Measurements from ENCODE around the gene PYGM. TPM values are rescaled to one million over a fixed set of nuclear protein-coding genes. Genes with fewer than 3 reads are reported as not detected.

The PYGM gene
- total RNA-seq, 1 experiment from 2014 or later: 1.7 TPM

GRCh38 chr11:64719406-64719805 is 40.4 kb downstream of the PYGM start:
- Histone ChIP-seq H3K9me2 (ENCODE audit: insufficient read depth) (no peaks in the 10 kb centered on the region), H3K79me2 (ENCODE audit: insufficient read depth, low read length) (no peaks in the 10 kb centered on the region), H3K36me3 (ENCODE audit: control insufficient read depth in 1 of 2, insufficient read depth in 2 of 2, low read length in 2 of 2) (no peaks in the 10 kb centered on the region), H3K4me3 (replicated peaks in 1 of 2; ENCODE audit: low read depth in 1 of 2, low read length in 2 of 2) (no peak overlapping the region), H2AFZ (ENCODE audit: low read depth, low read length, poor library complexity, severe bottlenecking) (no peak overlapping the region), H3K4me1 (ENCODE audit: control insufficient read depth in 1 of 2, insufficient read depth in 2 of 2, low read length in 2 of 2) (peaks cover 0 to 10% of the 10 kb centered on the region in 2 experiments; a peak in 1 of 4 replicates), H3K9me3 (ENCODE audit: control insufficient read depth in 1 of 2, insufficient read depth in 1 of 2, low read depth in 1 of 2, low read length in 2 of 2) (no peaks in the 10 kb centered on the region), H3K4me2 (ENCODE audit: low read length) (no peak overlapping the region), H4K20me1 (ENCODE audit: insufficient read depth) (no peaks in the 10 kb centered on the region), H3K27me3 (ENCODE audit: insufficient read depth, low read length) (peaks cover 11% of the 10 kb centered on the region; the same call in 1 of the 2 replicates), H3K27ac (ENCODE audit: low read depth, low read length) (no peak overlapping the region), H3K9ac (ENCODE audit: low read length) (no peak overlapping the region)
- intact Hi-C loops (cut with micrococcal nuclease): loop anchor here (10.0 kb wide), 1 partner anchor 1215 kb away; the partner anchor contains the start of gene LGALS12
- CTCF ChIA-PET: no interaction called here
- ATAC-seq (no peak), DNase-seq (ENCODE audit: low read depth, low spot score) (no peak)
- no TSS peak for BruUV-seq (replicated peaks)
- RAD21 ChIA-PET (ENCODE audit: low non-redundant PET in 1 of 2, low total read pairs in 2 of 2, uncharacterized antibody in 2 of 2, unreplicated experiment in 2 of 2): no interaction called here
- TF ChIP-seq CTCF (IDR thresholded peaks at IDR 0.05 in 2 of 3, conservative IDR thresholded peaks at IDR 0.05 in 1 of 3; ENCODE audit: borderline replicate concordance in 1 of 3, insufficient read depth in 1 of 3, low read depth in 2 of 3, low read length in 2 of 3) (no peak), CEBPB (IDR thresholded peaks at IDR 0.05; ENCODE audit: low read depth) (no peak)
- POLR2A ChIA-PET: no interaction called here

- RAD21 ChIA-PET (ENCODE audit: low non-redundant PET in 1 of 2, low total read pairs in 2 of 2, uncharacterized antibody in 2 of 2, unreplicated experiment in 2 of 2): no interaction called here
- Histone ChIP-seq H3K9me2 (ENCODE audit: insufficient read depth) (no peaks in the 10 kb centered on the region), H3K4me2 (ENCODE audit: low read length) (no peak overlapping the region), H3K4me1 (ENCODE audit: control insufficient read depth in 1 of 2, insufficient read depth in 2 of 2, low read length in 2 of 2) (peaks cover 0 to 7% of the 10 kb centered on the region in 2 experiments; a peak in 1 of 4 replicates), H3K79me2 (ENCODE audit: insufficient read depth, low read length) (no peaks in the 10 kb centered on the region), H3K27me3 (ENCODE audit: insufficient read depth, low read length) (peaks cover 11% of the 10 kb centered on the region; the same call in 1 of the 2 replicates), H4K20me1 (ENCODE audit: insufficient read depth) (no peaks in the 10 kb centered on the region), H2AFZ (ENCODE audit: low read depth, low read length, poor library complexity, severe bottlenecking) (no peak overlapping the region), H3K36me3 (ENCODE audit: control insufficient read depth in 1 of 2, insufficient read depth in 2 of 2, low read length in 2 of 2) (no peaks in the 10 kb centered on the region), H3K9me3 (ENCODE audit: control insufficient read depth in 1 of 2, insufficient read depth in 1 of 2, low read depth in 1 of 2, low read length in 2 of 2) (no peaks in the 10 kb centered on the region), H3K4me3 (replicated peaks in 1 of 2; ENCODE audit: low read depth in 1 of 2, low read length in 2 of 2) (no peak overlapping the region), H3K27ac (ENCODE audit: low read depth, low read length) (no peak overlapping the region), H3K9ac (ENCODE audit: low read length) (no peak overlapping the region)
- intact Hi-C loops (cut with micrococcal nuclease): loop anchor here (10.0 kb wide), 1 partner anchor 1214 kb away; the partner anchor contains the start of gene LGALS12
- no TSS peak for BruUV-seq (replicated peaks)
- DNase-seq (ENCODE audit: low read depth, low spot score) (no peak), ATAC-seq (no peak)
- CTCF ChIA-PET: interaction anchor here (1.7 to 2.1 kb wide), 2 partner anchors 14 to 30 kb away, joined by 5 to 6 read pairs; no protein-coding TSS in a partner anchor
- POLR2A ChIA-PET: no interaction called here
- no peak for TF ChIP-seq YY1 (IDR thresholded peaks at IDR 0.05; ENCODE audit: extremely low read depth, insufficient replicate concordance, low read depth, low read length)
- no peak for TF ChIP-seq CTCF (IDR thresholded peaks at IDR 0.05 in 2 of 3, conservative IDR thresholded peaks at IDR 0.05 in 1 of 3; ENCODE audit: borderline replicate concordance in 1 of 3, insufficient read depth in 1 of 3, low read depth in 2 of 3, low read length in 2 of 3)
- TF ChIP-seq EZH2phosphoT487 (IDR thresholded peaks at IDR 0.05; ENCODE audit: borderline replicate concordance): no peak
- TF ChIP-seq SP1 (IDR thresholded peaks at IDR 0.05; ENCODE audit: low read depth): no peak
- TF ChIP-seq ZFX (IDR thresholded peaks at IDR 0.05): no peak
- TF ChIP-seq ATF3 (IDR thresholded peaks at IDR 0.05): no peak
- TF ChIP-seq SRF (IDR thresholded peaks at IDR 0.05; ENCODE audit: low read depth): no peak
- no peak for TF ChIP-seq MAX (IDR thresholded peaks at IDR 0.05)
- TF ChIP-seq ZBTB33 (IDR thresholded peaks at IDR 0.05; ENCODE audit: extremely low read depth, insufficient replicate concordance, low read length): no peak
- no peak for TF ChIP-seq RAD21 (IDR thresholded peaks at IDR 0.05; ENCODE audit: low read depth)
These were observed 41.0 kb downstream of the PYGM start for GRCh38 chr11:64718780-64719124.

All from HCT116 (cell line).